Muscle layer of duodenum (tissue), 2 donors: ENCODE data around the gene KRT36.

Experiments
- H3K27ac ChIP-seq: one replicate; pipeline ENCODE4 v1.7.0; 2013; ENCODE audit warnings: mild to moderate bottlenecking, low read length
- H3K27me3 ChIP-seq: one replicate; pipeline ENCODE4 v1.7.0; 2013; ENCODE audit warnings: low read depth, mild to moderate bottlenecking, control low read depth, low read length
- H3K36me3 ChIP-seq, 2 donors: one replicate each; pipeline ENCODE4 v1.7.0; 2013; ENCODE audit warnings: low read length in 2 of 2, control low read depth in 1 of 2, mild to moderate bottlenecking in 1 of 2; ENCODE audit not compliant: insufficient read depth in 2 of 2, control insufficient read depth in 1 of 2
- H3K4me1 ChIP-seq, 2 donors: one replicate each; pipeline ENCODE4 v1.7.0; 2013; ENCODE audit warnings: low read length in 2 of 2, mild to moderate bottlenecking in 2 of 2, control low read depth in 1 of 2, moderate library complexity in 1 of 2; ENCODE audit not compliant: insufficient read depth in 2 of 2, control insufficient read depth in 1 of 2
- H3K4me3 ChIP-seq, 2 donors: one replicate each; pipeline ENCODE4 v1.7.0; 2013; ENCODE audit warnings: low read length in 2 of 2, low read depth in 1 of 2, mild to moderate bottlenecking in 1 of 2
- H3K9me3 ChIP-seq, 2 donors: one replicate each; pipeline ENCODE4 v1.7.0; 2013; ENCODE audit warnings: low read length in 2 of 2, control low read depth in 1 of 2, mild to moderate bottlenecking in 1 of 2; ENCODE audit not compliant: control insufficient read depth in 1 of 2
- donor health status: healthy.

KRT36 gene

GRCh38 chr17:41446806-41447205, 42.9 kb downstream of the KRT36 start:
- Histone ChIP-seq H3K9me3 (peaks cover 0 to 5% of the 10 kb centered on the region in 2 donors), H3K4me1 (no peaks in the 10 kb centered on the region), H3K27ac (no peak overlapping the region), H3K27me3 (peaks cover 5% of the 10 kb centered on the region), H3K36me3 (no peaks in the 10 kb centered on the region), H3K4me3 (no peak overlapping the region)

- Histone ChIP-seq H3K4me3 (no peak overlapping the region), H3K9me3 (no peaks in the 10 kb centered on the region), H3K36me3 (no peaks in the 10 kb centered on the region)
Measured at GRCh38 chr17:41444640-41445039, 45.1 kb downstream of the KRT36 start.

GRCh38 chr17:41444186-41444585, 45.5 kb downstream of the KRT36 start:
- Histone ChIP-seq H3K9me3 (no peaks in the 10 kb centered on the region), H3K4me3 (no peak overlapping the region), H3K27me3 (peaks cover 5% of the 10 kb centered on the region), H3K4me1 (no peaks in the 10 kb centered on the region), H3K27ac (no peak overlapping the region), H3K36me3 (no peaks in the 10 kb centered on the region)

More at GRCh38 chr17:41444640-41445039, 45.1 kb downstream of the KRT36 start:
- Histone ChIP-seq H3K27me3 (peaks cover 5% of the 10 kb centered on the region), H3K27ac (no peak overlapping the region), H3K4me1 (no peaks in the 10 kb centered on the region)

- Histone ChIP-seq H3K27ac (no peak overlapping the region), H3K4me1 (no peaks in the 10 kb centered on the region), H3K27me3 (peaks cover 5% of the 10 kb centered on the region), H3K4me3 (no peak overlapping the region), H3K9me3 (no peaks in the 10 kb centered on the region), H3K36me3 (no peaks in the 10 kb centered on the region)
Measured at GRCh38 chr17:41442739-41443138, 47.0 kb downstream of the KRT36 start.

- peaks cover 5% of the 10 kb centered on the region for H3K27me3 ChIP-seq
- no peaks in the 10 kb centered on the region for H3K9me3 ChIP-seq
- no peak within 1 kb of the TSS for H3K27ac ChIP-seq
- no peaks in the 10 kb centered on the region for H3K4me1 ChIP-seq
- no peak within 1 kb of the TSS for H3K4me3 ChIP-seq
- H3K36me3 ChIP-seq: no peaks in the 10 kb centered on the region
Measured at GRCh38 chr17:41440531-41441033, 49.1 kb downstream of the KRT36 start, which contains the start of gene KRT38. Gene KRT38, minus strand, starts transcription at chr17:41440983. Its CDS starts 62 bp downstream, at chr17:41440921.

GRCh38 chr17:41439375-41439774, 50.3 kb downstream of the KRT36 start:
- H3K36me3 ChIP-seq: no peaks in the 10 kb centered on the region
- peaks cover 5% of the 10 kb centered on the region for H3K27me3 ChIP-seq
- no peak overlapping the region for H3K4me3 ChIP-seq
- H3K27ac ChIP-seq: no peak overlapping the region
- H3K4me1 ChIP-seq: no peaks in the 10 kb centered on the region
- no peaks in the 10 kb centered on the region for H3K9me3 ChIP-seq

DNA sequence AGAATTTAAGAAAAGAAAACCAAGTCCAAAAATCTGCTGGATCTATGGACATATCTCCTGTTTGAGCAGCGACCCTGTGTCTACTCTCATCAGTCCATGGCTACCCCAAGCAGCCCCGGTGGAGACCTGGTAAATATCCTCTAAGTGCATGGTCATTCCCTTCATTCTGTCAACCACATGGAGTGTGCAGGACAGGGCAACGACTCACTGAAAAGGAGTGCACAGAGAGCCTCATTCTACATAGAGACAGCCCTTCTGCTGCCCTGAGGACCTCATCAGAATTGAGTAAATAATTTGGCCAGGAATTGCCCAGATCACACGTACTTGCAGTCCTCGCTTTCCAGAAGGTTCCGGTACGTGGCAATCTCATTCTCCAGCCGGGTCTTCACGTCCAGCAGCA, 51.9 kb downstream of the KRT36 start:
- H3K9me3 ChIP-seq: no peaks in the 10 kb centered on the region
- no peaks in the 10 kb centered on the region for H3K36me3 ChIP-seq
- H3K27me3 ChIP-seq: no peaks in the 10 kb centered on the region
- H3K27ac ChIP-seq: no peak overlapping the region
- no peaks in the 10 kb centered on the region for H3K4me1 ChIP-seq
- H3K4me3 ChIP-seq: no peak overlapping the region

GRCh38 chr17:41437254-41437653, 52.5 kb downstream of the KRT36 start:
- Histone ChIP-seq H3K4me1 (no peaks in the 10 kb centered on the region), H3K27me3 (no peaks in the 10 kb centered on the region), H3K36me3 (no peaks in the 10 kb centered on the region), H3K9me3 (no peaks in the 10 kb centered on the region), H3K27ac (no peak overlapping the region), H3K4me3 (no peak overlapping the region)
